Loucy (cell line): ENCODE data around the gene SPOCK3.

ENCODE experiments used
- H2AFZ ChIP-seq: fragments of 200-600 bp; sonication (generic); 2 replicates; pipeline ENCODE4 v1.6.0; 2016; ENCODE audit warnings: antibody characterized with exemption, mild to moderate bottlenecking, low read length, moderate library complexity
- H3F3A ChIP-seq: fragments of 200-600 bp; 2 replicates; pipeline ENCODE4 v1.6.0; 2016; ENCODE audit warnings: antibody characterized with exemption, low read depth, mild to moderate bottlenecking
- H3K27me3 ChIP-seq: fragments of 200-600 bp; sonication (generic); 2 replicates; pipeline ENCODE4 v1.6.1; 2014; ENCODE audit warnings: low read length, mild to moderate bottlenecking; ENCODE audit not compliant: insufficient read depth, poor library complexity, severe bottlenecking
- H3K36me3 ChIP-seq: fragments of 200-600 bp; sonication (generic); 2 replicates; pipeline ENCODE4 v1.6.1; 2016; ENCODE audit warnings: low read length; ENCODE audit not compliant: insufficient read depth
- H3K4me1 ChIP-seq: fragments of 200-600 bp; sonication (generic); 2 replicates; pipeline ENCODE4 v1.5.1; 2014; ENCODE audit warnings: low read length, mild to moderate bottlenecking; ENCODE audit not compliant: insufficient read depth, poor library complexity, severe bottlenecking
- H3K4me2 ChIP-seq: fragments of 200-600 bp; sonication (generic); 2 replicates; pipeline ENCODE4 v1.6.0; 2014; ENCODE audit warnings: antibody characterized with exemption, low read length, low read depth, mild to moderate bottlenecking; ENCODE audit not compliant: poor library complexity, severe bottlenecking
- H3K4me3 ChIP-seq: fragments of 200-600 bp; sonication (generic); 2 replicates; pipeline ENCODE4 v1.5.1; 2014; ENCODE audit warnings: low read length, mild to moderate bottlenecking, mixed read lengths; ENCODE audit not compliant: poor library complexity, severe bottlenecking
- H3K79me2 ChIP-seq: fragments of 200-600 bp; sonication (generic); 2 replicates; pipeline ENCODE4 v1.6.1; 2014; ENCODE audit warnings: low read length; ENCODE audit not compliant: insufficient read depth
- H3K9ac ChIP-seq: fragments of 200-600 bp; sonication (generic); 2 replicates; pipeline ENCODE4 v1.6.0; 2014; ENCODE audit warnings: mild to moderate bottlenecking, low read depth, low read length, moderate library complexity; ENCODE audit not compliant: poor library complexity, severe bottlenecking
- H3K9me2 ChIP-seq: fragments of 200-600 bp; sonication (generic); replicated peaks from 2 replicates; pipeline ENCODE4 v1.6.1; 2016; ENCODE audit warnings: low read depth, low read length, mixed read lengths
- H3K9me3 ChIP-seq: fragments of 200-600 bp; sonication (generic); 2 replicates; pipeline ENCODE4 v1.6.1; 2014; ENCODE audit warnings: mild to moderate bottlenecking, antibody characterized with exemption, low read length, low read depth; ENCODE audit not compliant: insufficient read depth
- H4K20me1 ChIP-seq: fragments of 200-600 bp; sonication (generic); 2 replicates; pipeline ENCODE4 v1.6.0; 2014; ENCODE audit warnings: antibody characterized with exemption, low read length, mild to moderate bottlenecking; ENCODE audit not compliant: insufficient read depth, poor library complexity, severe bottlenecking
- CTCF ChIP-seq: fragments of 200-600 bp; sonication (generic); conservative IDR thresholded peaks from 2 replicates; pipeline ENCODE4 v1.5.1; 2014; ENCODE audit warnings: mild to moderate bottlenecking, antibody characterized with exemption, low read length
- EZH2phosphoT487 ChIP-seq: fragments of 200-600 bp; IDR thresholded peaks from 2 replicates; pipeline ENCODE4 v1.6.1; 2018; ENCODE audit warnings: antibody characterized with exemption, mild to moderate bottlenecking, moderate library complexity, borderline replicate concordance

Gene SPOCK3

DNA sequence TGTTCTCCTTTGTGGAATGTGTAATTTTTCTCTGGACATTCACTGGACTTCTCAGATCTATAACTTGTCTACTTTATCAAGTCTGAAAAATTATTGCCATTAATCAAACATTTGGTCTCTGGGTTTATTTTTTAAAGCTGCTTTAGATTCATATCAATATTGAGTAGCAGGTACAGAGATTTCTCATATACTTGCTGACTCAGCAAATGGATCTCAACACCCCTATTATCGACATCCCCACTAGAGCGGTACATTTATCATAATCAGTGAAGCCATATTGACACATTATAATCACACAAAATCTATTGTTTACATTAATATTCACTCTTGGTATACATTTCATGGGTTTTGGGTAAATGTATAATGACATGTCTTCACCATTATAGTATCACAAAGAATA, 268.7 kb downstream of the SPOCK3 start:
- no peak for TF ChIP-seq CTCF
- Histone ChIP-seq H3K4me1 (no peaks in the 10 kb centered on the region), H3K9me2 (no peaks in the 10 kb centered on the region)

DNA sequence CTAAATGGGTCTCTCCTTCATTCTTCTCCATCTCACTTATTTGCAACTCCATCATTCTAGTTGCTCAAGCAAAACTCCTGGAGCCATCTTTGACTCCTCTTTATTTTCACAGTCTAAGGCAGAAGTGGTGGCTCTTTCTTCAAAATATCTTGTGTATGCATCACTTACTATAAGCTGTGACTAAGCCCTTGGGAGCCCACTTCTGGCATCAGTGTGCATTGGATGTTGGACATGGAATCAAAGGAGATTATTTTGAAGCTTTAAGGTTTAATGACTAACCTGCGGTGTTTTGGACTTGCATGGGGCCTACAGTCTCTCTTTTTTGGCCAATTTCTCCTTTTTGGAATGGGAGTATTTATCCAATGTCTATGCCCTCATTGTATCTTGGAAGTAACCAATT, 276.8 kb downstream of the SPOCK3 start:
- H3K4me2 ChIP-seq, result no peak overlapping the region
- peaks cover 3% of the 10 kb centered on the region; the same call in 1 of the 2 replicates for H3K9me3 ChIP-seq
- no peaks in the 10 kb centered on the region for H3K9me2 ChIP-seq
- no peaks in the 10 kb centered on the region for H3F3A ChIP-seq
- H3K79me2 ChIP-seq, result no peaks in the 10 kb centered on the region
- H3K36me3 ChIP-seq, result no peaks in the 10 kb centered on the region
- no peak overlapping the region for H3K9ac ChIP-seq
- TF ChIP-seq CTCF (no peak), EZH2phosphoT487 (no peak)
- H3K4me1 ChIP-seq, result no peaks in the 10 kb centered on the region
- no peaks in the 10 kb centered on the region for H4K20me1 ChIP-seq
- H3K4me3 ChIP-seq, result no peak overlapping the region
- H2AFZ ChIP-seq, result no peak overlapping the region
- H3K27me3 ChIP-seq, result no peaks in the 10 kb centered on the region

More for the DNA sequence above, 268.7 kb downstream of the SPOCK3 start:
- H3K4me2 ChIP-seq, result no peak overlapping the region
- no peaks in the 10 kb centered on the region for H3K9me3 ChIP-seq
- no peaks in the 10 kb centered on the region for H3K27me3 ChIP-seq
- no peaks in the 10 kb centered on the region for H4K20me1 ChIP-seq
- H2AFZ ChIP-seq, result no peak overlapping the region
- H3K9ac ChIP-seq, result no peak overlapping the region
- H3K79me2 ChIP-seq, result no peaks in the 10 kb centered on the region
- no peaks in the 10 kb centered on the region for H3F3A ChIP-seq
- H3K36me3 ChIP-seq, result no peaks in the 10 kb centered on the region
- no peak overlapping the region for H3K4me3 ChIP-seq

GRCh38 chr4:166956484-166956883, 277.8 kb downstream of the SPOCK3 start:
- Histone ChIP-seq H3K27me3 (no peaks in the 10 kb centered on the region), H3K36me3 (no peaks in the 10 kb centered on the region), H3K9me2 (no peaks in the 10 kb centered on the region), H3K4me3 (no peak overlapping the region), H3K79me2 (no peaks in the 10 kb centered on the region), H3K4me1 (no peaks in the 10 kb centered on the region), H4K20me1 (no peaks in the 10 kb centered on the region), H3K9ac (no peak overlapping the region), H2AFZ (no peak overlapping the region), H3K4me2 (no peak overlapping the region), H3K9me3 (peaks cover 3% of the 10 kb centered on the region; the same call in 1 of the 2 replicates), H3F3A (no peaks in the 10 kb centered on the region)
- TF ChIP-seq EZH2phosphoT487 (no peak), CTCF (no peak)
